Hepatocyte (in vitro differentiated cells): ENCODE data around the gene RNPS1.
A peak's percentile ranks its signal among the peaks of the same experiment; 100 is the strongest.

Source experiments
- CTCF ChIP-seq: fragments of 200-600 bp; sonication (generic); IDR thresholded peaks from 2 replicates; pipeline ENCODE4 v1.5.1; 2016; ENCODE audit warnings: antibody characterized with exemption, mild to moderate bottlenecking; ENCODE audit not compliant: poor library complexity
- EZH2phosphoT487 ChIP-seq: fragments of 200-600 bp; sonication (generic); IDR thresholded peaks from one replicate; pipeline ENCODE4 v1.6.1; 2018; ENCODE audit warnings: antibody characterized with exemption, mild to moderate bottlenecking, low read depth, moderate library complexity; ENCODE audit not compliant: unreplicated experiment, severe bottlenecking

GRCh38 chr16:2296661-2297505 is 29.0 kb upstream of the RNPS1 start:
- TF ChIP-seq CTCF (peak; percentile 22), EZH2phosphoT487 (no peak)
